A549 (cell line): ENCODE results near the gene UBXN7. TPM values are rescaled to one million over a fixed set of nuclear protein-coding genes. Genes with fewer than 3 reads are reported as not detected.

Source experiments
- ATAC-seq, 2 experiments: fragments of 200-7000 bp in 1 of 2; fragments of >200 bp in 1 of 2; cut with Nextera tagmentation in 1 of 2; cut with Tn5 transposase in 1 of 2; 3 replicates each; pipeline versions ENCODE4 v1.8.0 to v1.9.1; 2018 to 2020; ENCODE audit warnings: mild to moderate bottlenecking in 1 of 2, moderate library complexity in 1 of 2
- CTCF ChIA-PET: fragments of 300-600 bp; sonication (Branson Sonifier 250); formaldehyde crosslinking; extraction: SDS; loops from one replicate; lab custom pipeline; 2021; ENCODE audit warnings: antibody characterized with exemption, inconsistent platforms; lab: Yijun Ruan, JAX
- POLR2A ChIA-PET: fragments of 350-600 bp; formaldehyde crosslinking; extraction: SDS; loops from one replicate; lab custom pipeline; 2021; ENCODE audit warnings: antibody characterized with exemption, inconsistent platforms; lab: Yijun Ruan, JAX
- DNase-seq, 2 experiments: peaks; one replicate each; pipeline versions ENCODE4 v3.0.0 to v3.0.0-alpha.2; 2011 to 2016; ENCODE audit warnings: low read depth in 1 of 2, low spot score in 1 of 2
- FAIRE-seq: peaks from 2 replicates; lab custom pipeline; 2011; peaks lifted over from hg19 to GRCh38; lab: Jason Lieb, UNC
- H3K27ac ChIP-seq, 2 experiments: fragments of >200 bp; sonication (Bioruptor Twin); formaldehyde crosslinking; 3 replicates each; pipeline ENCODE4 v1.5.1; 2016 to 2017
- H3K4me1 ChIP-seq: fragments of >200 bp; sonication (Bioruptor Twin); formaldehyde crosslinking; 3 replicates; pipeline ENCODE4 v1.6.1; 2016
- H3K4me2 ChIP-seq: fragments of >200 bp; sonication (Bioruptor Twin); formaldehyde crosslinking; 3 replicates; pipeline ENCODE4 v1.6.1; 2016
- H3K4me3 ChIP-seq: fragments of >200 bp; sonication (Bioruptor Twin); formaldehyde crosslinking; 3 replicates; pipeline ENCODE4 v1.5.1; 2016
- H3K9me3 ChIP-seq: fragments of >200 bp; sonication (Bioruptor Twin); formaldehyde crosslinking; 3 replicates; pipeline ENCODE4 v1.6.1; 2016
- ATOH8 ChIP-seq: fragments of 250-450 bp; sonication (Bioruptor Pico); IDR thresholded peaks from 2 replicates; pipeline ENCODE4 v1.5.0; 2020; ENCODE audit warnings: low read depth, mild to moderate bottlenecking, moderate library complexity
- CBX8 ChIP-seq: fragments of 200-600 bp; sonication (generic); IDR thresholded peaks from 2 replicates; pipeline ENCODE4 v1.6.1; 2016
- CHD2 ChIP-seq: fragments of 150-350 bp; IDR thresholded peaks from 2 replicates; pipeline ENCODE4 v1.6.1; 2014; ENCODE audit warnings: low read length; ENCODE audit not compliant: partially characterized antibody
- CHD4 ChIP-seq: fragments of 200-600 bp; sonication (generic); IDR thresholded peaks from 2 replicates; pipeline ENCODE4 v1.6.1; 2016; ENCODE audit warnings: antibody characterized with exemption, mild to moderate bottlenecking, borderline replicate concordance
- CTCF ChIP-seq: fragments of >200 bp; sonication (Bioruptor Twin); formaldehyde crosslinking; IDR thresholded peaks from 3 replicates; pipeline ENCODE4 v1.5.1; 2016
- ELK1 ChIP-seq: fragments of 150-350 bp; IDR thresholded peaks from 2 replicates; pipeline ENCODE4 v1.6.1; 2014; ENCODE audit warnings: low read depth, mild to moderate bottlenecking, low read length
- EP300 ChIP-seq, 2 experiments: fragments of >200 bp; sonication (Bioruptor Twin); formaldehyde crosslinking; IDR thresholded peaks; 2 replicates in 1 of 2; 3 replicates in 1 of 2; pipeline ENCODE4 v1.6.1; 2016 to 2017
- FOSB ChIP-seq: fragments of 250-450 bp; sonication (Bioruptor Pico); IDR thresholded peaks from 2 replicates; pipeline ENCODE4 v1.5.0; 2020; ENCODE audit warnings: mild to moderate bottlenecking, moderate library complexity
- HES2 ChIP-seq: fragments of >200 bp; sonication (Bioruptor Twin); formaldehyde crosslinking; IDR thresholded peaks from 2 replicates; pipeline ENCODE4 v1.6.1; 2016
- HMGXB4 ChIP-seq: fragments of 250-450 bp; sonication (Bioruptor Pico); IDR thresholded peaks from 2 replicates; pipeline ENCODE4 v1.5.0; 2021; ENCODE audit warnings: mild to moderate bottlenecking, moderate library complexity, borderline replicate concordance
- HOXB13 ChIP-seq: fragments of 250-450 bp; sonication (Bioruptor Pico); IDR thresholded peaks from 2 replicates; pipeline ENCODE4 v1.5.0; 2020; ENCODE audit warnings: low read depth, mild to moderate bottlenecking, moderate library complexity
- HOXB5 ChIP-seq: fragments of 250-450 bp; sonication (Bioruptor Pico); IDR thresholded peaks from 2 replicates; pipeline ENCODE4 v1.5.0; 2020; ENCODE audit warnings: mild to moderate bottlenecking, moderate library complexity
- JUN ChIP-seq, 2 experiments: fragments of >200 bp; sonication (Bioruptor Twin); formaldehyde crosslinking; IDR thresholded peaks; 2 replicates in 1 of 2; 3 replicates in 1 of 2; pipeline ENCODE4 v1.6.1; 2016 to 2017
- MAFK ChIP-seq: fragments of 450-650 bp; IDR thresholded peaks from 2 replicates; pipeline ENCODE4 v1.6.1; 2014; ENCODE audit not compliant: partially characterized antibody
- MAX ChIP-seq: IDR thresholded peaks from 2 replicates; pipeline ENCODE4 v1.6.1; 2012
- NFE2L2 ChIP-seq: fragments of 150-350 bp; conservative IDR thresholded peaks from 2 replicates; pipeline ENCODE4 v1.6.1; 2014; ENCODE audit warnings: low read length
- NPAS2 ChIP-seq: fragments of 250-450 bp; sonication (Bioruptor Pico); IDR thresholded peaks from 2 replicates; pipeline ENCODE4 v1.8.0; 2022; ENCODE audit warnings: mild to moderate bottlenecking, moderate library complexity, borderline replicate concordance
- PHF8 ChIP-seq: fragments of 200-600 bp; sonication (generic); IDR thresholded peaks from 2 replicates; pipeline ENCODE4 v1.6.1; 2016; ENCODE audit warnings: low read depth, mild to moderate bottlenecking, antibody characterized with exemption, moderate library complexity, borderline replicate concordance
- RFX5 ChIP-seq: fragments of 450-650 bp; IDR thresholded peaks from 2 replicates; pipeline ENCODE4 v1.7.1; 2014; ENCODE audit warnings: antibody characterized with exemption, mild to moderate bottlenecking, moderate library complexity
- RNF2 ChIP-seq: fragments of 200-600 bp; sonication (generic); IDR thresholded peaks from 2 replicates; pipeline ENCODE4 v1.6.1; 2016; ENCODE audit warnings: low read depth, mild to moderate bottlenecking, antibody characterized with exemption, moderate library complexity, borderline replicate concordance
- SMC3 ChIP-seq: fragments of >200 bp; sonication (Bioruptor Twin); formaldehyde crosslinking; IDR thresholded peaks from 3 replicates; pipeline ENCODE4 v1.6.1; 2018; ENCODE audit warnings: inconsistent platforms
- TFCP2L1 ChIP-seq: fragments of 250-450 bp; sonication (Bioruptor Pico); IDR thresholded peaks from 2 replicates; pipeline ENCODE4 v1.5.0; 2021; ENCODE audit warnings: mild to moderate bottlenecking
- TP53 ChIP-seq: fragments of 250-450 bp; sonication (Bioruptor Pico); IDR thresholded peaks from 2 replicates; pipeline ENCODE4 v1.5.0; 2021; ENCODE audit warnings: mild to moderate bottlenecking, moderate library complexity
- USF2 ChIP-seq: fragments of 450-650 bp; IDR thresholded peaks from 2 replicates; pipeline ENCODE4 v1.6.1; 2014; ENCODE audit warnings: antibody characterized with exemption
- ZNF302 ChIP-seq: fragments of 250-450 bp; sonication (Bioruptor Pico); IDR thresholded peaks from 2 replicates; pipeline ENCODE4 v1.9.0; 2021; ENCODE audit warnings: inconsistent platforms, mild to moderate bottlenecking, moderate library complexity
- WGBS: methylation state at CpG from one replicate; pipeline ENCODE4 v1.1.6; 2017; ENCODE audit errors: missing lambda C conversion rate; 5-methylcytosine and 5-hydroxymethylcytosine counted together
- polyA plus RNA-seq, 4 experiments: library from polyadenylated mRNA; depleted of rRNA in 3 of 4; stranded (reverse); fragments of >200 nt; fragmentation: RNase III in 1 of 4; extraction: RNeasy Plus Mini Kit Qiagen cat#74134 plus additional on column Dnase treatment in 1 of 4; gene quantifications; 2 replicates in 3 of 4; 3 replicates in 1 of 4; pipeline ENCODE4 v1.2.3, GENCODE V29; 2011 to 2017

Gene UBXN7
- polyA plus RNA-seq, 2 of the 4 experiments (the other 2 are of a cell fraction): 7.9 to 14.5 TPM

- TF ChIP-seq EP300 (IDR thresholded peaks at IDR 0.05): no peak
- TF ChIP-seq SMC3: no peak
- TF ChIP-seq RFX5: no peak
- TF ChIP-seq, all 56 proteins: peak for 0
Measured at GRCh38 chr3:196419386-196419785, 12.8 kb downstream of the UBXN7 start (continued).

GRCh38 chr3:196418601-196419000 is 13.6 kb downstream of the UBXN7 start:
- DNase-seq: no peak
- ChIA-PET POLR2A (no interaction called here), CTCF (interaction anchor here (1.0 kb wide), 1 partner anchor 17 kb away, joined by 3 read pairs; no protein-coding TSS in a partner anchor)
- Histone ChIP-seq H3K4me1 (peaks cover 10% of the 10 kb centered on the region; the same call in 2 of the 3 replicates), H3K4me3 (no peak overlapping the region), H3K4me2 (no peak overlapping the region), H3K27ac (no peak overlapping the region), H3K9me3 (no peaks in the 10 kb centered on the region)
- no peak for FAIRE-seq
- TF ChIP-seq CTCF (no peak), ELK1 (no peak), TFCP2L1 (CRISPR knock-in tag) (no peak), HOXB13 (CRISPR knock-in tag) (no peak), CHD2 (no peak), FOSB (no peak), CBX8 (no peak), PHF8 (no peak)
- 97% methylated on average over 6 of the region's 6 CpGs for WGBS
- no peak for ATAC-seq

- ChIA-PET CTCF (interaction anchor here (0.6 kb wide), 1 partner anchor 72 kb away, joined by 4 read pairs; no protein-coding TSS in a partner anchor), POLR2A (no interaction called here)
- ATAC-seq: no peak
- no peak for DNase-seq
- H3K4me2 ChIP-seq: no peak overlapping the region
- no peak for FAIRE-seq
- H3K27ac ChIP-seq: no peak overlapping the region
- H3K4me3 ChIP-seq: no peak overlapping the region
- no peak for TF ChIP-seq RFX5
- TF ChIP-seq ATOH8: no peak
- TF ChIP-seq JUN (IDR thresholded peaks at IDR 0.05): no peak
- TF ChIP-seq HOXB5 (CRISPR knock-in tag): no peak
- TF ChIP-seq CHD4: no peak
- TF ChIP-seq NFE2L2: no peak
- no peak for TF ChIP-seq SMC3
- TF ChIP-seq HMGXB4 (CRISPR knock-in tag): no peak
- TF ChIP-seq NPAS2 (CRISPR knock-in tag): no peak
- no peak for TF ChIP-seq MAFK
- no peak for TF ChIP-seq TP53 (CRISPR knock-in tag)
- TF ChIP-seq USF2: no peak
- TF ChIP-seq HES2: no peak
- no peak for TF ChIP-seq MAX
- no peak for TF ChIP-seq RNF2
- no peak for TF ChIP-seq ZNF302 (CRISPR knock-in tag)
- 79% methylated on average over 3 of the region's 3 CpGs for WGBS
- no peaks in the 10 kb centered on the region for H3K9me3 ChIP-seq
- H3K4me1 ChIP-seq: peaks cover 10% of the 10 kb centered on the region; the same call in 2 of the 3 replicates
Measured at GRCh38 chr3:196414469-196414868, 17.8 kb downstream of the UBXN7 start.
